NCI-H2227 (cell line): ENCODE data around the gene EID2B.
A peak's percentile ranks its signal among the peaks of the same experiment; 100 is the strongest.

Source experiments
- DNase-seq: peaks from one replicate; lab custom pipeline; 2025; ENCODE audit not compliant: unreplicated experiment; lab: John Stamatoyannopoulos, UW

Gene EID2B

GRCh38 chr19:39500543-39500942 is 32.1 kb downstream of the EID2B start:
- DNase-seq: no peak

- DNase-seq: no peak
These were observed 32.7 kb downstream of the EID2B start for GRCh38 chr19:39499932-39500331.

- DNase-seq: peak; percentile 95
These were observed 33.6 kb downstream of the EID2B start, which contains the start of gene DLL3 for GRCh38 chr19:39498798-39499642. DLL3 (plus strand) TSS chr19:39498947; CDS start chr19:39498975, 28 bp downstream.

- DNase-seq: peak; percentile 100
These were observed 34.5 kb downstream of the EID2B start for GRCh38 chr19:39497996-39498797.

- DNase-seq: no peak
These were observed 35.0 kb downstream of the EID2B start for GRCh38 chr19:39497701-39497995.

- DNase-seq: no peak
These were observed 36.6 kb downstream of the EID2B start for GRCh38 chr19:39496063-39496462.

GRCh38 chr19:39494661-39495060 is 38.0 kb downstream of the EID2B start:
- DNase-seq: no peak

- DNase-seq: no peak
These were observed 39.9 kb downstream of the EID2B start for GRCh38 chr19:39492788-39493187.

- no peak for DNase-seq
These were observed 40.4 kb downstream of the EID2B start for GRCh38 chr19:39492225-39492624.

- no peak for DNase-seq
These were observed 42.9 kb downstream of the EID2B start for GRCh38 chr19:39489756-39490155.

- DNase-seq: peak; percentile 70
These were observed 49.5 kb downstream of the EID2B start for GRCh38 chr19:39483141-39483540.

- DNase-seq: no peak
These were observed 51.0 kb downstream of the EID2B start for GRCh38 chr19:39481676-39482075.

GRCh38 chr19:39481229-39481545 is 51.5 kb downstream of the EID2B start:
- DNase-seq: no peak
